ENCODE measurements around the gene TTLL8. TPM values are rescaled to one million over a fixed set of nuclear protein-coding genes. Genes with fewer than 3 reads are reported as not detected.

The TTLL8 gene
- polyA plus RNA-seq, 1 of the 3 experiments (the other 2 are of a cell fraction), result not detected

DNA sequence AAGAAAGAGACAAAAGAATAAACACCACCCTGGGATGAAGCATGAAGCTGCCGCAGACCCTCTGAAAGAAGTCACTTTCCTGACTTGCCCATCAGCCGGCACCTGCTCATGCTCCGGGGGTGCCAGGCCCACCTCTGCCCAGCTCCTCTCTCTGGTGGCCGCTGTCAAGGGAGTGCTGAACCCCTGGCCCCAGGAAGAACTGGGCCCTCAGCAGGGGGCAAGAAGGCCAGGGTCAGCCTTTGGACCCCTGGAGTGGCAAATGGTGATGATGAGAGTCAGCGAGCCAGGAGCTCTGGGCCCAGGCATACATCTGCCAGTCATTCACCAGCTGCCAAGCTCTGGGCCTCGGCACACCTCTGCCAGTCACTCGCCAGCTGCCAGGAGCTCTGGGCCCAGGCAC lies 17.4 kb downstream of the TTLL8 start:
- Histone ChIP-seq H3K79me2 (ENCODE audit: insufficient read depth) (no peaks in the 10 kb centered on the region), H3K4me1 (ENCODE audit: control insufficient read depth in 1 of 2, insufficient read depth in 2 of 2, low read depth in 1 of 2, low read length in 1 of 2) (no peaks in the 10 kb centered on the region), H4K20me1 (ENCODE audit: insufficient read depth) (no peaks in the 10 kb centered on the region), H3K27me3 (ENCODE audit: insufficient read depth) (peaks cover 12% of the 10 kb centered on the region), H3K9me2 (no peaks in the 10 kb centered on the region), H3K9ac (no peak overlapping the region), H3K4me3 (ENCODE audit: low read depth in 2 of 2, low read length in 1 of 2) (no peak overlapping the region), H3K27ac (ENCODE audit: low read depth in 2 of 2, low read length in 1 of 2) (no peak overlapping the region), H3K36me3 (replicated peaks in 1 of 2; ENCODE audit: control insufficient read depth in 1 of 2, insufficient read depth in 2 of 2, low read length in 1 of 2) (no peaks in the 10 kb centered on the region), H3K4me2 (no peak overlapping the region), H3K9me3 (no peaks in the 10 kb centered on the region; the same call in 1 of the 2 replicates), H2AFZ (ENCODE audit: low read depth) (no peak overlapping the region), H3F3A (replicated peaks; ENCODE audit: insufficient read depth) (no peaks in the 10 kb centered on the region)
- ChIA-PET CTCF (interaction anchor here (2.6 kb wide), 1 partner anchor 10 kb away, joined by 20 read pairs; no protein-coding TSS in a partner anchor), POLR2A (no interaction called here)
- 74% methylated on average over 3 of the region's 7 CpGs for WGBS (ENCODE audit: low lambda C conversion rate)
- DNase-seq, result no peak
- TF ChIP-seq RCOR1 (IDR thresholded peaks at IDR 0.05; ENCODE audit: low read length) (no peak), FOSL2 (IDR thresholded peaks at IDR 0.05; ENCODE audit: borderline replicate concordance, low read depth) (no peak), SIN3A (IDR thresholded peaks at IDR 0.05; ENCODE audit: borderline replicate concordance, low read depth, low read length) (no peak)

DNA sequence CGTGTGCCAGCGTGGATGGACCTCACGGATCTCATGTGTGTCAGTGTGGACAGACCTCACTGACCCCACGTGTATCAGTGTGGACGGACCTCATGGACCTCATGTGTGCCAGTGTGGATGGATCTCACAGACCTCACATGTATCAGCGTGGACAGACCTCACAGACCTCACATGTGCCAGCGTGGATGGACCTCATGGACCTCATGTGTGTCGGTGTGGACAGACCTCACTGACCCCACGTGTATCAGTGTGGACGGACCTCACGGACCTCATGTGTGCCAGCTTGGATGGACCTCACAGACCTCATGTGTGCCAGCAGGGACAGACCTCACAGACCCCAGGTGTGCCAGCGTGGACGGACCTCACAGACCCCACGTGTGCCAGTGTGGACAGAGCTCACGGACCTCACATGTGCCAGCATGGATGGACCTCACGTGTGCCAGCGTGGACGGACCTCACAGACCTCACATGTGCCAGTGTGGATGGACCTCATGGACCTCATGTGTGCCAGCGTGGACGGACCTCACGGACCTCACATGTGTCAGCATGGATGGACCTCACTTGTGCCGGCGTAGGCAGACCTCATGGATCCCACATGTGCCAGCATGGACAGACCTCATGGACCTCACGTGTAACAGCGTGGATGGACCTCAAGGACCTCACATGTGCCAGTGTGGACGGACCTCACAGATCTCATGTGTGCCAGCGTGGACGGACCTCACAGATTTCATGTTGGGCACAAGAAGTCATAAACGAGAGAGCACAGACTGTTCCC lies 18.2 kb downstream of the TTLL8 start:
- whole genome bisulfite sequencing (ENCODE audit: low lambda C conversion rate), result 45% methylated on average over 26 of the region's 29 CpGs
- POLR2A ChIA-PET, result no interaction called here

DNA sequence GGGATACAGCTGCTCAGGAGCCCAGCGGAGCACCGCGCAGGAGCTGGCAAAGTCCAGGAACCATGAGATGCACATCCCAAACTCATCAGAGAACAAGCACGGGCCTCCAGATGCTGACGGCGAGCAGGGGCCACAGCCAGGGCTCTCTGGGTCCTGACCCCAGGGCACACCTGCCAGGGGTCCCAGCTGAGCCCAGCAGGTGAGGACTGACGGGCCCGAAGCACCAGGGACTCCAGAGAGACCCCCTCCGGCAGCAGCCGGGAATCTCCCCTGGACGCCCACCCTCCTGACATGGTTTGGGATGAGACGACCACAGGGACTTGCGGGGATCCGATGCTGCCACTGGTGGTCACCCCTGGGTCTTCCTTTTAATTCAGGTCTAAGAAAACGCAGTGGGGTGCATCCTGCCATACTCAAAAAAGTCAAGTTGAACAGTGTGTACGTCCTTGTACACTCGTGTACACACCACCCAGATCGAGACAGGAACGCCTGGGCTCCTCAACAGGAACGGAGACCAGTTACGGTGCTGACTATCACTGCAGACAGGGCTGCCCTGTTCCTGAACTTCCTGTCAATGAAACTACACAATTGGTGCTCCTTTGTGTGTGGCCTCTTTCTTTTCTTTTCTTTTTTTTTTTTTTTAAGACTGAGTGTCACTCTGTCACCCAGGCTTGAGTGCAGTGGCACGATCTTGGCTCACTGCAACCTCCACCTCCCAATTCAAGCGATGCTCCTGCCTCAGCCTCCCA lies 21.9 kb downstream of the TTLL8 start:
- Histone ChIP-seq H3K27ac (ENCODE audit: low read depth in 2 of 2, low read length in 1 of 2) (no peak overlapping the region), H3K9me3 (no peaks in the 10 kb centered on the region; the same call in 1 of the 2 replicates), H3K4me3 (ENCODE audit: low read depth in 2 of 2, low read length in 1 of 2) (no peak overlapping the region), H3K27me3 (ENCODE audit: insufficient read depth) (no peaks in the 10 kb centered on the region), H3K9ac (no peak overlapping the region), H3K4me1 (ENCODE audit: control insufficient read depth in 1 of 2, insufficient read depth in 2 of 2, low read depth in 1 of 2, low read length in 1 of 2) (no peaks in the 10 kb centered on the region), H2AFZ (ENCODE audit: low read depth) (no peak overlapping the region), H3K9me2 (no peaks in the 10 kb centered on the region), H3F3A (replicated peaks; ENCODE audit: insufficient read depth) (no peaks in the 10 kb centered on the region), H4K20me1 (ENCODE audit: insufficient read depth) (no peaks in the 10 kb centered on the region), H3K36me3 (replicated peaks in 1 of 2; ENCODE audit: control insufficient read depth in 1 of 2, insufficient read depth in 2 of 2, low read length in 1 of 2) (no peaks in the 10 kb centered on the region), H3K79me2 (ENCODE audit: insufficient read depth) (no peaks in the 10 kb centered on the region), H3K4me2 (no peak overlapping the region)
- ChIA-PET CTCF (interaction anchor here (3.4 kb wide), 1 partner anchor 106 kb away, joined by 13 read pairs; no protein-coding TSS in a partner anchor), POLR2A (no interaction called here)
- TF ChIP-seq, protein P1, sequence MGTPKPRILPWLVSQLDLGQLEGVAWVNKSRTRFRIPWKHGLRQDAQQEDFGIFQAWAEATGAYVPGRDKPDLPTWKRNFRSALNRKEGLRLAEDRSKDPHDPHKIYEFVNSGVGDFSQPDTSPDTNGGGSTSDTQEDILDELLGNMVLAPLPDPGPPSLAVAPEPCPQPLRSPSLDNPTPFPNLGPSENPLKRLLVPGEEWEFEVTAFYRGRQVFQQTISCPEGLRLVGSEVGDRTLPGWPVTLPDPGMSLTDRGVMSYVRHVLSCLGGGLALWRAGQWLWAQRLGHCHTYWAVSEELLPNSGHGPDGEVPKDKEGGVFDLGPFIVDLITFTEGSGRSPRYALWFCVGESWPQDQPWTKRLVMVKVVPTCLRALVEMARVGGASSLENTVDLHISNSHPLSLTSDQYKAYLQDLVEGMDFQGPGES (IDR thresholded peaks at IDR 0.05; ENCODE audit: low read depth, low read length), result no peak
- TF ChIP-seq NRF1 (IDR thresholded peaks at IDR 0.05; ENCODE audit: low read depth, low read length), result no peak
- TF ChIP-seq, protein P2, sequence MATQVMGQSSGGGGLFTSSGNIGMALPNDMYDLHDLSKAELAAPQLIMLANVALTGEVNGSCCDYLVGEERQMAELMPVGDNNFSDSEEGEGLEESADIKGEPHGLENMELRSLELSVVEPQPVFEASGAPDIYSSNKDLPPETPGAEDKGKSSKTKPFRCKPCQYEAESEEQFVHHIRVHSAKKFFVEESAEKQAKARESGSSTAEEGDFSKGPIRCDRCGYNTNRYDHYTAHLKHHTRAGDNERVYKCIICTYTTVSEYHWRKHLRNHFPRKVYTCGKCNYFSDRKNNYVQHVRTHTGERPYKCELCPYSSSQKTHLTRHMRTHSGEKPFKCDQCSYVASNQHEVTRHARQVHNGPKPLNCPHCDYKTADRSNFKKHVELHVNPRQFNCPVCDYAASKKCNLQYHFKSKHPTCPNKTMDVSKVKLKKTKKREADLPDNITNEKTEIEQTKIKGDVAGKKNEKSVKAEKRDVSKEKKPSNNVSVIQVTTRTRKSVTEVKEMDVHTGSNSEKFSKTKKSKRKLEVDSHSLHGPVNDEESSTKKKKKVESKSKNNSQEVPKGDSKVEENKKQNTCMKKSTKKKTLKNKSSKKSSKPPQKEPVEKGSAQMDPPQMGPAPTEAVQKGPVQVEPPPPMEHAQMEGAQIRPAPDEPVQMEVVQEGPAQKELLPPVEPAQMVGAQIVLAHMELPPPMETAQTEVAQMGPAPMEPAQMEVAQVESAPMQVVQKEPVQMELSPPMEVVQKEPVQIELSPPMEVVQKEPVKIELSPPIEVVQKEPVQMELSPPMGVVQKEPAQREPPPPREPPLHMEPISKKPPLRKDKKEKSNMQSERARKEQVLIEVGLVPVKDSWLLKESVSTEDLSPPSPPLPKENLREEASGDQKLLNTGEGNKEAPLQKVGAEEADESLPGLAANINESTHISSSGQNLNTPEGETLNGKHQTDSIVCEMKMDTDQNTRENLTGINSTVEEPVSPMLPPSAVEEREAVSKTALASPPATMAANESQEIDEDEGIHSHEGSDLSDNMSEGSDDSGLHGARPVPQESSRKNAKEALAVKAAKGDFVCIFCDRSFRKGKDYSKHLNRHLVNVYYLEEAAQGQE (IDR thresholded peaks at IDR 0.05; ENCODE audit: low read depth, low read length), result no peak
- no peak for TF ChIP-seq FOSL2 (IDR thresholded peaks at IDR 0.05; ENCODE audit: borderline replicate concordance, low read depth)
- no peak for TF ChIP-seq JUND (IDR thresholded peaks at IDR 0.05)
- TF ChIP-seq, protein P3, sequence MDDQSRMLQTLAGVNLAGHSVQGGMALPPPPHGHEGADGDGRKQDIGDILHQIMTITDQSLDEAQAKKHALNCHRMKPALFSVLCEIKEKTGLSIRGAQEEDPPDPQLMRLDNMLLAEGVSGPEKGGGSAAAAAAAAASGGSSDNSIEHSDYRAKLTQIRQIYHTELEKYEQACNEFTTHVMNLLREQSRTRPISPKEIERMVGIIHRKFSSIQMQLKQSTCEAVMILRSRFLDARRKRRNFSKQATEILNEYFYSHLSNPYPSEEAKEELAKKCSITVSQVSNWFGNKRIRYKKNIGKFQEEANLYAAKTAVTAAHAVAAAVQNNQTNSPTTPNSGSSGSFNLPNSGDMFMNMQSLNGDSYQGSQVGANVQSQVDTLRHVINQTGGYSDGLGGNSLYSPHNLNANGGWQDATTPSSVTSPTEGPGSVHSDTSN (IDR thresholded peaks at IDR 0.05), result no peak
- DNase-seq, result peak; percentile 13
- 63% methylated on average over 18 of the region's 23 CpGs for WGBS (ENCODE audit: low lambda C conversion rate)

More for the DNA sequence above, 18.2 kb downstream of the TTLL8 start:
- no peak overlapping the region for H2AFZ ChIP-seq (ENCODE audit: low read depth)
- H3K79me2 ChIP-seq (ENCODE audit: insufficient read depth), result no peaks in the 10 kb centered on the region
- H3K27me3 ChIP-seq (ENCODE audit: insufficient read depth), result peaks cover 12% of the 10 kb centered on the region
- H3K36me3 ChIP-seq (replicated peaks in 1 of 2; ENCODE audit: control insufficient read depth in 1 of 2, insufficient read depth in 2 of 2, low read length in 1 of 2), result no peaks in the 10 kb centered on the region
- no peak overlapping the region for H3K9ac ChIP-seq
- H3K9me2 ChIP-seq, result no peaks in the 10 kb centered on the region
- no peak for DNase-seq
- no peaks in the 10 kb centered on the region for H4K20me1 ChIP-seq (ENCODE audit: insufficient read depth)
- H3K9me3 ChIP-seq, result no peaks in the 10 kb centered on the region; the same call in 1 of the 2 replicates
- no peaks in the 10 kb centered on the region for H3F3A ChIP-seq (replicated peaks; ENCODE audit: insufficient read depth)
- CTCF ChIA-PET, result interaction anchor here (2.6 kb wide), 1 partner anchor 9 kb away, joined by 20 read pairs; no protein-coding TSS in a partner anchor
- no peak overlapping the region for H3K4me3 ChIP-seq (ENCODE audit: low read depth in 2 of 2, low read length in 1 of 2)
- H3K4me2 ChIP-seq, result no peak overlapping the region
- H3K4me1 ChIP-seq (ENCODE audit: control insufficient read depth in 1 of 2, insufficient read depth in 2 of 2, low read depth in 1 of 2, low read length in 1 of 2), result no peaks in the 10 kb centered on the region
- TF ChIP-seq ELF1 (IDR thresholded peaks at IDR 0.05) (no peak), EZH2phosphoT487 (IDR thresholded peaks at IDR 0.05; ENCODE audit: borderline replicate concordance, low read depth) (no peak), RCOR1 (IDR thresholded peaks at IDR 0.05; ENCODE audit: low read length) (no peak)
- TF ChIP-seq, protein P4, sequence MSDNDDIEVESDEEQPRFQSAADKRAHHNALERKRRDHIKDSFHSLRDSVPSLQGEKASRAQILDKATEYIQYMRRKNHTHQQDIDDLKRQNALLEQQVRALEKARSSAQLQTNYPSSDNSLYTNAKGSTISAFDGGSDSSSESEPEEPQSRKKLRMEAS (IDR thresholded peaks at IDR 0.05; ENCODE audit: low read depth), result no peak
- H3K27ac ChIP-seq (ENCODE audit: low read depth in 2 of 2, low read length in 1 of 2), result no peak overlapping the region
